ENCODE results near the gene CROCC2.

The CROCC2 gene

GRCh38 chr2:241007111-241007510 is 101.0 kb downstream of the CROCC2 start:
- TF ChIP-seq, protein P1, sequence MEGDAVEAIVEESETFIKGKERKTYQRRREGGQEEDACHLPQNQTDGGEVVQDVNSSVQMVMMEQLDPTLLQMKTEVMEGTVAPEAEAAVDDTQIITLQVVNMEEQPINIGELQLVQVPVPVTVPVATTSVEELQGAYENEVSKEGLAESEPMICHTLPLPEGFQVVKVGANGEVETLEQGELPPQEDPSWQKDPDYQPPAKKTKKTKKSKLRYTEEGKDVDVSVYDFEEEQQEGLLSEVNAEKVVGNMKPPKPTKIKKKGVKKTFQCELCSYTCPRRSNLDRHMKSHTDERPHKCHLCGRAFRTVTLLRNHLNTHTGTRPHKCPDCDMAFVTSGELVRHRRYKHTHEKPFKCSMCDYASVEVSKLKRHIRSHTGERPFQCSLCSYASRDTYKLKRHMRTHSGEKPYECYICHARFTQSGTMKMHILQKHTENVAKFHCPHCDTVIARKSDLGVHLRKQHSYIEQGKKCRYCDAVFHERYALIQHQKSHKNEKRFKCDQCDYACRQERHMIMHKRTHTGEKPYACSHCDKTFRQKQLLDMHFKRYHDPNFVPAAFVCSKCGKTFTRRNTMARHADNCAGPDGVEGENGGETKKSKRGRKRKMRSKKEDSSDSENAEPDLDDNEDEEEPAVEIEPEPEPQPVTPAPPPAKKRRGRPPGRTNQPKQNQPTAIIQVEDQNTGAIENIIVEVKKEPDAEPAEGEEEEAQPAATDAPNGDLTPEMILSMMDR (IDR thresholded peaks at IDR 0.05; ENCODE audit: low read depth, low read length, missing control alignments) = no peak
- no peak overlapping the region for H3K4me3 ChIP-seq (replicated peaks; ENCODE audit: low read depth, low read length)

GRCh38 chr2:241007880-241008710 is 102.0 kb downstream of the CROCC2 start:
- TF ChIP-seq, protein P1 (IDR thresholded peaks at IDR 0.05; ENCODE audit: low read depth, low read length, missing control alignments) = no peak
- DNase-seq (ENCODE audit: extremely low read depth, low read depth) = no peak
- H3K4me3 ChIP-seq (replicated peaks; ENCODE audit: low read depth, low read length) = no peak overlapping the region

More at GRCh38 chr2:241007111-241007510, 101.0 kb downstream of the CROCC2 start:
- no peak for DNase-seq (ENCODE audit: extremely low read depth, low read depth)

- no peak overlapping the region for H3K4me3 ChIP-seq (replicated peaks; ENCODE audit: low read depth, low read length)
- DNase-seq (ENCODE audit: extremely low read depth, low read depth) = no peak
- TF ChIP-seq, protein P1 (IDR thresholded peaks at IDR 0.05; ENCODE audit: low read depth, low read length, missing control alignments) = no peak
Measured at GRCh38 chr2:241008711-241009121, 102.6 kb downstream of the CROCC2 start.

- DNase-seq (ENCODE audit: extremely low read depth, low read depth) = no peak
- TF ChIP-seq, protein P1 (IDR thresholded peaks at IDR 0.05; ENCODE audit: low read depth, low read length, missing control alignments) = no peak
- 0 out of 2 replicates have a peak overlapping the region, but pooled peaks have one; percentile 25 for H3K4me3 ChIP-seq (replicated peaks; ENCODE audit: low read depth, low read length)
Measured at GRCh38 chr2:241009191-241009590, 103.1 kb downstream of the CROCC2 start.

DNA sequence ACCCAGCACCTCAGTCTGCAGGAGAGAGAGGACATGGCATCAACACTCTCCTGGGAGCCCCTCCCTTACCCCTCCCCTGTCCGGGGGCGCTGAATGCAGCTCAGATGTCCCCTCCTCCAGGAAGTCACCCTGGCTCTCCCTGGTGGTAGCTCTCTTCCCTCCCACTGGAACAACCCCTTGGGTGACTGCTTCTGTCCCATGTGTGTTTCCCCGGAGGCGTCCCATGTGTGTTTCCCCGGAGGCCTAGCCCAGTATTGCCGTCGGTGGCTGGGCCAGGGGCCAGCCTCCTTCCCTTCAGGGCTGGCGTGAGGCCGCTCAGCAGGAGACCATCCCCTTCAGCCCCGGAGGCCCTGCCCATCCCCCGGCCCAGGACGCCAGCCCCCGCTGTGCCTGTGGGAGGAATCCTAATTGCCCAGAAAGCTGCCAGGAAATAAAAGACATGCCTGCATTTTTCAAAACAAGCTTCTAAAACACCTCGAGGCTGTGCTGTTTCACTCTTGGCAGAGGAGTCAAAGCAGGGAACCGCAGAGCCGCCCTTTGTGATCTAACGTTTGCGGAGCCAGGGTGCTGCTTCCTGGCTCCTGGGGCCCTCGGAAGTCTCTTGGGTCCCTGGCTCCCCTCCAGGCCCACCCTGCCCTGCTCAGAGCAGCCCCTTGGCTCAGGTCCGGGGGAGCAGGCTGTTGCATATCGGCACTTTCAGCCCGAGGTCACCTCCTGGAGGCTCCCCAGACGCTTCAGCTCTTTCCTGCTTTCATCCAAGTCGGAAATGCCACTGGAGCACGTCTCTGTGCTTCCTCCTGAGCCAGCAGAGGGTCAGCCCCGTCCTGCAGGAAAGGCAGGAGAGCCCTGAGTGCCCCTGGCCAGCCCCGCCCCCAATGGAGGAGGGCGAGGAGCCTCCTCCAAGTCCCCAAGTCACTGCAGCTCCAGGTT is 103.7 kb downstream of the CROCC2 start:
- TF ChIP-seq, protein P1 (IDR thresholded peaks at IDR 0.05; ENCODE audit: low read depth, low read length, missing control alignments) = no peak
- peak; percentile 71 for DNase-seq (ENCODE audit: extremely low read depth, low read depth)
- H3K4me3 ChIP-seq (replicated peaks; ENCODE audit: low read depth, low read length) = peak overlapping the region; percentile 25

- TF ChIP-seq, protein P1 (IDR thresholded peaks at IDR 0.05; ENCODE audit: low read depth, low read length, missing control alignments) = no peak
- H3K4me3 ChIP-seq (replicated peaks; ENCODE audit: low read depth, low read length) = peak overlapping the region; percentile 25
- no peak for DNase-seq (ENCODE audit: extremely low read depth, low read depth)
Measured at GRCh38 chr2:241010531-241011295, 104.6 kb downstream of the CROCC2 start.
